GM19099 (cell line): ENCODE measurements around the gene KAT7.

ENCODE experiments used
- POLR2A ChIP-seq: IDR thresholded peaks from 3 replicates; pipeline ENCODE4 v1.6.1; 2011; ENCODE audit warnings: low read depth; ENCODE audit not compliant: insufficient read length; ENCODE audit errors: extremely low read depth

The KAT7 gene

GRCh38 chr17:49859991-49860953, 71.8 kb downstream of the KAT7 start:
- TF ChIP-seq POLR2A, result no peak

GRCh38 chr17:49861150-49861884, 72.8 kb downstream of the KAT7 start:
- no peak for TF ChIP-seq POLR2A

- TF ChIP-seq POLR2A, result no peak
These were observed 74.4 kb downstream of the KAT7 start for GRCh38 chr17:49862781-49863331.

- no peak for TF ChIP-seq POLR2A
These were observed 77.5 kb downstream of the KAT7 start for GRCh38 chr17:49866019-49866380.

- TF ChIP-seq POLR2A, result no peak
These were observed 78.5 kb downstream of the KAT7 start for GRCh38 chr17:49866882-49867413.

- no peak for TF ChIP-seq POLR2A
These were observed 80.5 kb downstream of the KAT7 start for GRCh38 chr17:49869038-49869374.

GRCh38 chr17:49870298-49870697, 81.8 kb downstream of the KAT7 start:
- no peak for TF ChIP-seq POLR2A

GRCh38 chr17:49871211-49871610, 82.7 kb downstream of the KAT7 start:
- no peak for TF ChIP-seq POLR2A

GRCh38 chr17:49872754-49873377, 84.4 kb downstream of the KAT7 start:
- no peak for TF ChIP-seq POLR2A

- TF ChIP-seq POLR2A, result no peak
These were observed 85.0 kb downstream of the KAT7 start for GRCh38 chr17:49873466-49873865.

GRCh38 chr17:49873926-49874325, 85.4 kb downstream of the KAT7 start:
- no peak for TF ChIP-seq POLR2A

GRCh38 chr17:49874911-49875310, 86.4 kb downstream of the KAT7 start:
- TF ChIP-seq POLR2A, result no peak

- TF ChIP-seq POLR2A, result no peak
These were observed 87.2 kb downstream of the KAT7 start for GRCh38 chr17:49875685-49876084.

- no peak for TF ChIP-seq POLR2A
These were observed 90.7 kb downstream of the KAT7 start for GRCh38 chr17:49878931-49879904.
